ENCODE results near the gene ACSS1.

The ACSS1 gene

DNA sequence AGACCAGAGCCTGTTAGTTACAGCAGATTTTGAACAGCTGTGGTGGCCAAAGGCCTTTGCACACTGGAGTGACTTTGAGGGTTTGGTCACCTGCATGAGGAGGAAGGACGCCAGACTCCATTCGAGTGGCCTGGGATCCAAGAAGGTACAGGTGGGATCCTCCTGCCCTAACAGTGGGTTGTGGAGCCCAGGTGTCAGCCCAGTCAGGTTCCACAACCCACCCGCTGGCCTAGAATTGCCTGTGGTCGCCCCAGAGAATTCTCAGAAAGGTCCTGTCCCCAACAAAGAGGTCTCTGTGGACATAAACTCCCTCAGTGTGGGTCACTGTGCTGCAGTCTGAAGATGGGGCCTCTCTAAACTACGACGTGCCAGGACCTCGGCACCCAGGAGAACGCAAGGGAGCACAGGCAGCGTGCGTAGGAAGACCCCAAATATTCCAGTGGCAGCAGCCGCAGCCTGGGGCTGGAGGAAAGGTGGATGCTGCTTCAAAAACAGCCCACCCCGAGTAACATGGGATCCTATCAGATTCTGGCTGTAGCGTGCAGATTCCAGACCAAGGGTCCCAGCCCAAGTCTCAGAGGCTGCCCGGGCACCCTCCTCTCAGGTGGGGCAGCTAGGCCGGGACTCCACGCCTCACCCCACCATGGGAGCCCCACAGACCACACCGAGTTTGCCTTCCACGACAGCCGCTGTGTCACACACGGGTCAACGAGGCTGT lies 16.0 kb downstream of the ACSS1 start:
- no peak for TF ChIP-seq GATA3 (IDR thresholded peaks at IDR 0.05; ENCODE audit: low read depth, low read length)
- TF ChIP-seq GATA2 (IDR thresholded peaks at IDR 0.05; ENCODE audit: low read depth, low read length): no peak

DNA sequence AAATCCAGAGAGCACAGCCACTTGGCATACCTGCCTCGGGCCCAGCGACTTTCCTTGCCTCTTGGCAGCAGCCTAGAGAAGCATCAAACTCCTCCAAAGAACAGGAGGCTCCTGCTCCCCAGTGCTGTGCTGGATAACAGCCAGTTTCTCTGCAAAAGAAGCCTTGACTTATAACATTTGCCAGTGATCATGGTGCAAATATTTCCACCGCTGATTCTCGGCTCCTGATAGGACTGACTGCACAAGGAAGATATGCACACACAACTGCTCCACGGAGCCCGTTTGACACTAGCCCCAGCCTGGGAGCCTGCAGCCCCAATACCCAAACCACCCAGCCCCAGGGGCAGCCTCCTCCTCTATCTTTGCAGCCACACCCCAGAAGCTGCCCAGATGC lies 17.5 kb downstream of the ACSS1 start:
- no peak for TF ChIP-seq GATA3 (IDR thresholded peaks at IDR 0.05; ENCODE audit: low read depth, low read length)
- TF ChIP-seq GATA2 (IDR thresholded peaks at IDR 0.05; ENCODE audit: low read depth, low read length): no peak

DNA sequence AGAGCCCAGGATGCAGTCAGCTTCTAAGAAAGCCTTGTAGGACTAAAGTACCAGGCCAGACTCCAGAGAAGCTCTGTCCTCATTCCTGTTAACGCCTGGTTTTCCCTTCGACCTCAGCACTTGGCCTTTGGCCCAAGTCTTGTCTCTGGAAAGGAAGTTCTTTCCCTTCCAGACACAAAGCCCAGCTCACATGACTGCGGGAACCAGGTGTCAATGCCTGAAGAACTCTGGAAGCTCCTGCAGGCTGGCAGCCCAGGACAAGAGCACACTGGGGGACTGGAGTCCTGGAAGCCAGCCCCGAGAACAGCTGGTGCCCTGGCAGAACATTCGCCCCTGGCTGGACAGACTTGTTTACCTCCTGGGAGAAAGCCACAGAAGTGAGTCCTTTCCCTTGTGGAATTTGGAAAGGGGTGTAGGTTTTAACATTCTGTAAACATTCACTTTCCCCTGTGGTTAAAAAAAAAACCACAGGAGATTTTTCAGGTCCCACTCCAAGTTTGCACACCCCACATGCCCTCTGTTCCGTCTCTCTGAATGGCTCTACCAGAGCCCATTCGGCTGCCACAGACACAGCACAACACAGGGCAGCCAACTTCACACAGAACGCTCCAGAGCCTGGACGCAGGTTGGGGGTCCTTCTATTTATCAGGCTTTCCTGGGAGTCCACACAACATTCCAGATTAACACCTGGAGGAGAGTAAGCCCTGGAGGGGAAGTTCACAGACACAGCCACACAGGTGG lies 18.1 kb downstream of the ACSS1 start:
- TF ChIP-seq GATA3 (IDR thresholded peaks at IDR 0.05; ENCODE audit: low read depth, low read length) (no peak), GATA2 (IDR thresholded peaks at IDR 0.05; ENCODE audit: low read depth, low read length) (no peak)

- TF ChIP-seq GATA3 (IDR thresholded peaks at IDR 0.05; ENCODE audit: low read depth, low read length) (no peak), GATA2 (IDR thresholded peaks at IDR 0.05; ENCODE audit: low read depth, low read length) (no peak)
These were observed 19.3 kb downstream of the ACSS1 start for GRCh38 chr20:25038591-25039015.

DNA sequence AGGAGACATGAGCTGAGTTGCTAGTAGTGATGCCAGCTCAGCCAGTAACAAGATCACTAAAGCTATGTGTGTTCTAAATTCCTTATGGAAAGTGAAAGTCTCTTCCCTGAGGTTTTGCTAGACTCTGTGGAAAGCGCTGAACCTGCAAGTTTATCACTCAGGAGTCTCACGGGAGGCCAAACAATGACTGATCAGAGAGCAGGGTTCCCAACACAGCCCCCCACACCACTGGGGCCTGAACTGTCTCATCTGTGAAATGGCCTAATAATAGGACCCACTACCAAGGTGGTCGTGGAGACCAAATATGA lies 19.9 kb downstream of the ACSS1 start:
- TF ChIP-seq GATA2 (IDR thresholded peaks at IDR 0.05; ENCODE audit: low read depth, low read length) (no peak), GATA3 (IDR thresholded peaks at IDR 0.05; ENCODE audit: low read depth, low read length) (no peak)

- TF ChIP-seq GATA3 (IDR thresholded peaks at IDR 0.05; ENCODE audit: low read depth, low read length) (no peak), GATA2 (IDR thresholded peaks at IDR 0.05; ENCODE audit: low read depth, low read length) (no peak)
These were observed 20.4 kb downstream of the ACSS1 start for GRCh38 chr20:25037288-25038102.

DNA sequence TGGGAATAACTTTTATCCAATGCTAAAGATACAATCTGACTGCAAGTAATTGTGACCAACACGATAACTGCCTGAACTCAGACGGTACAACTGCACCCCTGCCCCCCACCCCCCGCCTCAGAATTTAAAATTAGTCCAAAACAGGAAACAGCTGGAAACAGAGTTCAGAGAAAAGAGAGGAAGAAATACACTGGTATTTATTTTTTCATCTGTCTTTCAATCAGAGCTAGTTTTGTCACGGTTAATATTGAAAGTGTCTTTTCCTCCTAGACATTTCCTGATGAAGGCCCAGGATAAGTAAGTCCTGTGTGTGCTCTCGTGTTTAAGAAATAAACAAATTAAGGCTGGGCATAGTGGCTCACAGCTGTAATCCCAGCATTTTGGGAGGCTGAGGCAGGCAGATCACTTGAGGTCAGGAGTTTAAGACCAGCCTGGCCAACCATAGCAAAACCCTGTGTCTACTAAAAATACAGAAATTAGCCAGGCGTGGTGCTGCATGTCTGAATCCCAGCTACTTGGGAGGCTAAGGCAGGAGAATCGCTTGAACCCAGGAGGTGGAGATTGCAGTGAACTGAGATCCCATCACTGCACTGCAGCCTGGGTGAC lies 21.5 kb downstream of the ACSS1 start:
- TF ChIP-seq GATA3 (IDR thresholded peaks at IDR 0.05; ENCODE audit: low read depth, low read length) (no peak), GATA2 (IDR thresholded peaks at IDR 0.05; ENCODE audit: low read depth, low read length) (no peak)

- no peak for TF ChIP-seq GATA2 (IDR thresholded peaks at IDR 0.05; ENCODE audit: low read depth, low read length)
These were observed 22.0 kb downstream of the ACSS1 start for GRCh38 chr20:25035921-25036320.

DNA sequence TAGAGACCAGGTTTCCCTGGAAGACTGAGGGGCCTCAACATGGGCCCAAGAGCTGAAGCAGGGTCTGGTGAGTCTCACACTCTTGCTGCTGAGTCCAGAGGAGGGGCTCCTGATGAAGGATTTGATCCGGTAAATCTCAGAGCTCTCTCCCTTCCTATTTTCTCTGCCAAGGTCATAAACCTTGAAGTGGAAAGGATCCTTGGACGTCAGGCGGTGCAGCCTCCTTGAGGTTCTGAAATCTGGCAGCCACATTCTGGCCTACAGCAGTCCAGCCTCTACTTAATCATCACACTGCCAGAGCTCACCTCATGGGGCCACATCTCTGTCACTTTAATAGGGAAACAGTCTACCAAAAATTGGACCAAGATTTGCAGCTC lies 24.0 kb downstream of the ACSS1 start:
- TF ChIP-seq GATA3 (IDR thresholded peaks at IDR 0.05; ENCODE audit: low read depth, low read length): no peak
- no peak for TF ChIP-seq GATA2 (IDR thresholded peaks at IDR 0.05; ENCODE audit: low read depth, low read length)

DNA sequence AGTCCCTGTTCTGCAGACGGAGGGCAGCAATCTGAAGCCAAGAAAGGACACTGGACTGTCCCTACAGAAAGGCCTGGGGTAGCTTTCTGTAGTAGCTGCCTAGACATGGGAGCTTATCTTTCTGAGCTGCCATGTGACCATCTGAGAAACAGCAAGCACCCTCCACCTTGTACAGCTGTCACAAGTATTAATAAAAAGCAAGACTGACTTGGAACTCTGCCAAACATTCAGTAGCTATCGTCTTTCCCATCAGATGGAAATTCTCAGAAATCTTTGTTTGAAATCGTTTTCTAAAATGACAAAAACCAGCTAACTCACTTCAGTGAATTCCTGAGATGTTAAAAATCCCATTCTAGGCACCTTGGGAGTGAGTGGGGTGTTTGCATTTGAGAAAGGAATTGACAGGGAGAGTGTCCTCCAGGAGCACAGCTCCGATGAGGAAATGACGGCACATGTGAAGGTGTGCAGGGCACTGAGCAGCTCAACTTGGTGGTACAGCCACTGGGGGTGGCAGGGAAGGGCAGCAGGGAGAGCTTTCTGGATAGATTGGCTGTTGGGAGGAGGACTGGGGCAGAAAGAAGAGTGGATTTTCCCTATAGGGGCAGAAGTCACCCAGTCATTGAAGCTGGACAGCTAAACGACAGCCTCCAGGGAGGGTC lies 24.5 kb downstream of the ACSS1 start:
- no peak; the same call in 1 of the 2 replicates for TF ChIP-seq GATA2 (IDR thresholded peaks at IDR 0.05; ENCODE audit: low read depth, low read length)
- TF ChIP-seq GATA3 (IDR thresholded peaks at IDR 0.05; ENCODE audit: low read depth, low read length): no peak

DNA sequence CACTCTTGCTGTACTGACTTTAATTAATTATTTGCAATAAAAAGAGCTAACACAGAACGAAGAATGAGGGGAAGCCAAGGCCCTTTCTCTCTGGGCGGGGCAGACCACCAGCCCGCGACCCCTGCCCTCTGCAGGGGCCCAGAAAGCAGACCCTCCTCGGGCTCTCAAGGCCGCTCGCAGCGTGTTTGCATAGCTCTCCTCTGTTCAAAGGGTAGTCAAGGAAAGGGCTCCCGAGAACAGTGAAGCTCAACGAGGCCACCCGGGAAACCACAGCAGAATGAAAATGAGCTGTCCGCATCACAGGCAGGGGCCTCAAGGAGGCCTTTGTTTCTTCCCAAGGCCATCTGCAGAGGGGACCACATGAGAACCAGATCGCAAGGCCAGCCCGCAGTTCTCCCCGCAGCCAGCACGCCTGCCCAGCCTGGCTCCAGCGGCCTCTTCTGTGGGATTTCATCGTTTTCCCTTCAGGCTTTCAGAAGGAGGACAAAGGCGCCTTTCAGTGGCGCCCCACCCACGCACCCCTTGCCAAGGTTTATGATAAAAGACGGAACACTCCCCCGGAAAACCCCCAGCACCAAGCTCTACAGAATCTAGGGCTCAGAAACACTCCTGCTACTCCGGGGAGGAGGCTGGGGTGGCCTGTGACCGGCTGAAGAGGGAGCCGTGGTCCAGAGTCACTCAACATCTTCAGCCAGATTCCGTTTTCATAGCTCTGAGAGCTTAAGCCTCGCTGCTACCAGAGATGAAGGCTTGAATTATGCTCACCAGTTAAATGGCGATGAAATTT lies 25.3 kb downstream of the ACSS1 start:
- TF ChIP-seq GATA2 (IDR thresholded peaks at IDR 0.05; ENCODE audit: low read depth, low read length): no peak
- TF ChIP-seq GATA3 (IDR thresholded peaks at IDR 0.05; ENCODE audit: low read depth, low read length): no peak

DNA sequence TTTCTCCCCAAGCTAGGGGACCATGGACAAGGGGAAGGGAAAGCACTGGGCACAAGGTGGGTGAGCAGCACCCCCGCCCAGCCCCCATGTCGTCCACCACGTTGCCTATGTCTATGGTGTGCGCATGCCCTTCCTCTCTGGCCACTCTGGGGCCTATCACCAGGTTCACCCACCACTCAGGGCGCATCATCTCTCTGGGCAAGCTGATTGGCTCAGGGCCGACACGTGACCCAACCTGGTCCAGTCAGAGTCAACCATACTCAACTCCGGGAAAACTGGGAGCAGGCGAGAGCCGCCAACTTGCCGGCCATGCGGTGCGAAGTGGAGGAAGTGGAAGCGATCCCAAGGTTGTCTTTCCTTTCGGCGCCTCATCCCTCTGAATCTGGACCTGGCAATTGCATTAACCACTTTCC lies 25.9 kb downstream of the ACSS1 start:
- TF ChIP-seq GATA2 (IDR thresholded peaks at IDR 0.05; ENCODE audit: low read depth, low read length) (no peak), GATA3 (IDR thresholded peaks at IDR 0.05; ENCODE audit: low read depth, low read length) (no peak)

- TF ChIP-seq GATA2 (IDR thresholded peaks at IDR 0.05; ENCODE audit: low read depth, low read length): no peak
These were observed 26.7 kb downstream of the ACSS1 start for GRCh38 chr20:25031241-25031640.
